Adrenal gland (tissue), 5 donors: Measurements from ENCODE around the gene NRARP.

ENCODE experiments used
- CTCF ChIP-seq, 6 experiments: fragments of 450-650 bp in 4 of 6; fragments of 200-600 bp in 2 of 6; sonication (generic) in 1 of 6; IDR thresholded peaks; 1 replicate in 5 of 6; 2 replicates in 1 of 6; pipeline versions ENCODE4 v1.5.1 to v1.8.0; 2016 to 2021; ENCODE audit warnings: antibody characterized with exemption in 6 of 6, mild to moderate bottlenecking in 2 of 6, moderate library complexity in 1 of 6
- POLR2A ChIP-seq, 2 donors: fragments of 450-650 bp; IDR thresholded peaks; one replicate each; pipeline ENCODE4 v1.6.1; 2017; ENCODE audit warnings: antibody characterized with exemption in 2 of 2, mild to moderate bottlenecking in 2 of 2, moderate library complexity in 1 of 2
- donor health status: DM: no; HTN: no; CAD: no.

DNA sequence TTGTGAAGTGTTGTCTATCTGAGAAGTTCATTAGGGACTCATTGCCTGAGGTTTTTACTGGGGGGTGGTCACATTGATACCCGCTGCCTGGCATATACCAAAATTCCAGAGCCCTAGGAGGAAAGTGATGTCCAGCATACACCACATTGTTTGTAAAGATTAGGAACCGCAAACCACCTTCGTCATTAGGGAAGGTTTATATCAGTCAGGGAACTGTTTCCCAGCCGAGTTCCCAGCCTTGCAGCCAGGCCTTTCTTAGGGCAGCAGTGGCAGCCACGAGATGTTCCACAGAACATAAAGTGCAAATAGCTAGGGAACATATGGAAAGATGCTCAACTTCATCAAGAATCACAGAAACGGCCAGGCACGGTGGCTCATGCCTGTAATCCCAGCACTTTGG is 40.4 kb upstream of the NRARP start:
- TF ChIP-seq CTCF (IDR thresholded peaks at IDR 0.05) (no peak), POLR2A (IDR thresholded peaks at IDR 0.05) (no peak)
